ENCODE results near the gene RAI1.
"Not testable (repeated sequence)": the region's sequence is repeated elsewhere in the genome, so short reads cannot be mapped to it uniquely, and the experiment has no call there.

RAI1 gene, protein sequence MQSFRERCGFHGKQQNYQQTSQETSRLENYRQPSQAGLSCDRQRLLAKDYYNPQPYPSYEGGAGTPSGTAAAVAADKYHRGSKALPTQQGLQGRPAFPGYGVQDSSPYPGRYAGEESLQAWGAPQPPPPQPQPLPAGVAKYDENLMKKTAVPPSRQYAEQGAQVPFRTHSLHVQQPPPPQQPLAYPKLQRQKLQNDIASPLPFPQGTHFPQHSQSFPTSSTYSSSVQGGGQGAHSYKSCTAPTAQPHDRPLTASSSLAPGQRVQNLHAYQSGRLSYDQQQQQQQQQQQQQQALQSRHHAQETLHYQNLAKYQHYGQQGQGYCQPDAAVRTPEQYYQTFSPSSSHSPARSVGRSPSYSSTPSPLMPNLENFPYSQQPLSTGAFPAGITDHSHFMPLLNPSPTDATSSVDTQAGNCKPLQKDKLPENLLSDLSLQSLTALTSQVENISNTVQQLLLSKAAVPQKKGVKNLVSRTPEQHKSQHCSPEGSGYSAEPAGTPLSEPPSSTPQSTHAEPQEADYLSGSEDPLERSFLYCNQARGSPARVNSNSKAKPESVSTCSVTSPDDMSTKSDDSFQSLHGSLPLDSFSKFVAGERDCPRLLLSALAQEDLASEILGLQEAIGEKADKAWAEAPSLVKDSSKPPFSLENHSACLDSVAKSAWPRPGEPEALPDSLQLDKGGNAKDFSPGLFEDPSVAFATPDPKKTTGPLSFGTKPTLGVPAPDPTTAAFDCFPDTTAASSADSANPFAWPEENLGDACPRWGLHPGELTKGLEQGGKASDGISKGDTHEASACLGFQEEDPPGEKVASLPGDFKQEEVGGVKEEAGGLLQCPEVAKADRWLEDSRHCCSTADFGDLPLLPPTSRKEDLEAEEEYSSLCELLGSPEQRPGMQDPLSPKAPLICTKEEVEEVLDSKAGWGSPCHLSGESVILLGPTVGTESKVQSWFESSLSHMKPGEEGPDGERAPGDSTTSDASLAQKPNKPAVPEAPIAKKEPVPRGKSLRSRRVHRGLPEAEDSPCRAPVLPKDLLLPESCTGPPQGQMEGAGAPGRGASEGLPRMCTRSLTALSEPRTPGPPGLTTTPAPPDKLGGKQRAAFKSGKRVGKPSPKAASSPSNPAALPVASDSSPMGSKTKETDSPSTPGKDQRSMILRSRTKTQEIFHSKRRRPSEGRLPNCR (N-terminal part only)

DNA sequence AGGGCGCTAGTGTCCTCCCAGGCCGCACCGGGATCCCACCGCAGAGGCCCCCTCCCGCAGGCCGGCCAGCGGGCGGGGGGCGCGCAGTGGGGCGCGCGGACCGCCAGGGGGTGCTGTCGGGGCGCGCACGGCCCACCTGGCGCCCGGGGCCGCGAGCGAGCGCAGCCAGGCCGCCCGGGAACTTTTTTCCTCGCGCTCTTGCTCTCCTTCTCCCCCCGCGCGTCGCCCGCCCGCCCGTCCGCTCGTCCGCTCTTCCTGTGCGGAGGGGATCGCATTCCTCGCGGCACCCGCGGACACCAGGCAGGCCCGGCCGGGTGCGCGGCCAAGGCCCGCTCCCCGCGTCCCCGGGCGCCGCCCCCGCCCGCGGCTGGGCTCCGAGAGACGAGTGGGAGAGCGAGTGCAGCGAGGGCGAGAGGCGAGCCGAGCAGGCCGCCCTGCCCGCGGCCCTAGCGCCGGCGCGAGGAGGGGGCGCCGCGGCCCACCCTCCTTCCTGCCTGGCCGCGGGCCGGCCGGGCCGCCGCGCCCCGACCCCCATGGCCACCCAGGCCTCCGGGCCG lies at the start of gene RAI1:
RAI1 (plus strand) TSS at position 272 of the 557 bp plus-strand sequence. CDS start 111,491 bp downstream, outside the sequence.
- no peaks in the 10 kb centered on the region for H3K9me3 Mint-ChIP-seq
- no peaks in the 10 kb centered on the region for H3K36me3 Mint-ChIP-seq (ENCODE audit: low read depth)
- peak within 1 kb of the TSS; percentile 12 to 93 (median 92) for H3K27ac Mint-ChIP-seq
- peak within 1 kb of the TSS; percentile 86 to 91 (median 89) for H3K4me3 Mint-ChIP-seq
- TF ChIP-seq CTCF (IDR thresholded peaks at IDR 0.05; ENCODE audit: unreplicated experiment in 3 of 3): peak; percentile 59 to 67 (median 66)
- H3K27me3 Mint-ChIP-seq (ENCODE audit: low read depth): peaks cover 17% of the 10 kb centered on the region
- H3K4me1 Mint-ChIP-seq: peaks cover 42% of the 10 kb centered on the region

- Mint-ChIP-seq H3K4me1 (peaks cover 11% of the 10 kb centered on the region), H3K27me3 (ENCODE audit: low read depth) (peaks cover 15% of the 10 kb centered on the region)
- not testable (repeated sequence) for H3K36me3 Mint-ChIP-seq (ENCODE audit: low read depth)
Observed at GRCh38 chr17:17632690-17633089, 48.6 kb upstream of the RAI1 start.

GRCh38 chr17:17633310-17633709 lies 47.9 kb upstream of the RAI1 start:
- no peaks in the 10 kb centered on the region for H3K9me3 Mint-ChIP-seq
- peaks cover 11% of the 10 kb centered on the region for H3K4me1 Mint-ChIP-seq
- no peak overlapping the region for H3K4me3 Mint-ChIP-seq
- H3K36me3 Mint-ChIP-seq (ENCODE audit: low read depth): no peaks in the 10 kb centered on the region
- TF ChIP-seq CTCF (IDR thresholded peaks at IDR 0.05; ENCODE audit: unreplicated experiment in 3 of 3): no peak
- peaks cover 15% of the 10 kb centered on the region for H3K27me3 Mint-ChIP-seq (ENCODE audit: low read depth)
- H3K27ac Mint-ChIP-seq: no peak overlapping the region

More at GRCh38 chr17:17632690-17633089, 48.6 kb upstream of the RAI1 start:
- H3K4me3 Mint-ChIP-seq, H3K27ac Mint-ChIP-seq, H3K9me3 Mint-ChIP-seq: not testable (repeated sequence)

DNA sequence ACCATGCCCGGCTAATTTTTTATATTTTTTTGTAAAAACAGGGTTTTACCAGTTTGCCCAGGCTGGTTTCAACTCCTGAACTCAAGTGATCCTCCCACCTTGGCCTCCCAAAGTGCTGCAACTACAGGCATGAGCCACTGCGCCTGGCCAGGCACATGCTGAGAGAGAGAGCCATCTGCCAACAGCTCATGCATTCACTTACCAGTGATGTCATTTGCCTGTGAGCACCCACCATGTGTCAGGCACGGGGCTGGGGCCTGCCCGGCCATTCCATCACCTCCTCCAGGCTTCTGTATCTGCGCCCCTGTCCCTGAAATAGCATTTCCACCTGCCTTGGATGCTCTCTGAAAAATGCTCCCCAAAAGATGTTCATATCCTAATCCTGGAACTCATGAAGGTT lies 46.1 kb upstream of the RAI1 start:
- H3K4me3 Mint-ChIP-seq: no peak overlapping the region
- H3K9me3 Mint-ChIP-seq: no peaks in the 10 kb centered on the region
- H3K4me1 Mint-ChIP-seq: peaks cover 11% of the 10 kb centered on the region
- no peaks in the 10 kb centered on the region for H3K36me3 Mint-ChIP-seq (ENCODE audit: low read depth)
- peaks cover 10% of the 10 kb centered on the region for H3K27me3 Mint-ChIP-seq (ENCODE audit: low read depth)
- TF ChIP-seq CTCF (IDR thresholded peaks at IDR 0.05; ENCODE audit: unreplicated experiment in 3 of 3): no peak
- no peak overlapping the region for H3K27ac Mint-ChIP-seq

- not testable (repeated sequence) for H3K36me3 Mint-ChIP-seq (ENCODE audit: low read depth); H3K9me3 Mint-ChIP-seq; H3K4me3 Mint-ChIP-seq; H3K27me3 Mint-ChIP-seq (ENCODE audit: low read depth)
- peak overlapping the region in 1 of 3 experiments; percentile 64 for H3K27ac Mint-ChIP-seq
- peaks cover 11% of the 10 kb centered on the region for H3K4me1 Mint-ChIP-seq
Observed at GRCh38 chr17:17635537-17636271, 45.6 kb upstream of the RAI1 start.

DNA sequence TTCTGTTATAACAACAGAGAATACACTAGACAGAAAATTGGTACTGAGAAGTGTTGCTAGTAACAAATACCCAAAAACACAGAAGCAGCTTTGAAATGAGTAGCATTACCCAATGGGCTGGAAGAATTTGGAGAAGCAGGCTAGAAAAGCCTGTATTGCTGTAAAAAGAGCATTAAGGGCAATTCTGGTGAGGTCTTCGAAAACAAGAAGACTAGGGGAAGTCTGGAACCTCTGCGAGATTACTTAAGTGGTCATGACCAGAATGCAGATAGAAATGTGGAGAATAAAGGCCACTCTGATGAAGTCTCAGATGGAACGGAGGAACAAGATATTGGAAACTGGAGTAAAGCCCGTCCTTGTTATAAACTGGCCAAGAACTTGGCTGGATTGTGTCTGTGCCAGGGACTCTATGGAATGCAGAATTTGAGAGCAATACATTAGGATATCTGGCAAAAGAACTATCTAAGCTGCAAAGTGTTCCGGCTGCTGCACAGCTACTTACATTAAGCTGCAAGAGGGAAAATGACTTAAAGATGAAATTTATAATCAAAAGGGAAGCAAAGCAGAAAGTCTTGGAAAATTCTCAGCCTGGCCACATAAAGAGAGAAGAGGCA lies 44.9 kb upstream of the RAI1 start:
- no peaks in the 10 kb centered on the region for H3K36me3 Mint-ChIP-seq (ENCODE audit: low read depth)
- TF ChIP-seq CTCF (IDR thresholded peaks at IDR 0.05; ENCODE audit: unreplicated experiment in 3 of 3): no peak
- peaks cover 8% of the 10 kb centered on the region for H3K27me3 Mint-ChIP-seq (ENCODE audit: low read depth)
- H3K4me1 Mint-ChIP-seq: peaks cover 11% of the 10 kb centered on the region
- H3K27ac Mint-ChIP-seq: peak overlapping the region in 2 of 3 experiments; percentile 17 to 64
- no peaks in the 10 kb centered on the region for H3K9me3 Mint-ChIP-seq
- no peak overlapping the region for H3K4me3 Mint-ChIP-seq

All from nephron (organoid).